H4 (cell line): ENCODE results near the gene CACNA1B. TPM values are rescaled to one million over a fixed set of nuclear protein-coding genes. Genes with fewer than 3 reads are reported as not detected.

Source experiments
- DNase-seq: peaks from one replicate; pipeline ENCODE4 v3.0.0-alpha.2; 2015; ENCODE audit warnings: low spot score
- total RNA-seq: library from RNA; depleted of rRNA; stranded (reverse); fragments of >200 nt; shearing (Covaris generic); gene quantifications from 2 replicates; pipeline ENCODE4 v1.2.3, GENCODE V29; 2014

CACNA1B gene
- total RNA-seq, 1 experiment from 2014 or later, result not detected

DNA sequence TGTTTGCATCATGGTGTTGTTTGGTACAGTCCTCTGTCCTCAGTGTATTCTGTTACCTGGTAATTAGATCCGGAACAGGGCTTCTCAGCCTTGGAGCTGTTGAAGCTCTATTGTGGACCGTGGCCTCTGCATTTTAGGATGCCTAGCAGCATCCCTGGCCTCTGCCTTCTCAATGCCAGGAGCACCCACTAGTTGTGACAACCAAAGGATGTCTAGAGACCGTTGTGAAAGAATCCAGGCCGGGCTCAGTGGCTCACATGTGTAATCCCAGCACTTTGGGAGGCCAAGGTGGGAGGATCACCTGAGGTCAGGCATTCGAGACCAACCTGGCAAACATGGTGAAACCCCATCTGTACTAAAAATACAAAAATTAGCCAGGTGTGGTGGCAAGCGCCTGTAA, 159.6 kb downstream of the CACNA1B start:
- no peak for DNase-seq

DNA sequence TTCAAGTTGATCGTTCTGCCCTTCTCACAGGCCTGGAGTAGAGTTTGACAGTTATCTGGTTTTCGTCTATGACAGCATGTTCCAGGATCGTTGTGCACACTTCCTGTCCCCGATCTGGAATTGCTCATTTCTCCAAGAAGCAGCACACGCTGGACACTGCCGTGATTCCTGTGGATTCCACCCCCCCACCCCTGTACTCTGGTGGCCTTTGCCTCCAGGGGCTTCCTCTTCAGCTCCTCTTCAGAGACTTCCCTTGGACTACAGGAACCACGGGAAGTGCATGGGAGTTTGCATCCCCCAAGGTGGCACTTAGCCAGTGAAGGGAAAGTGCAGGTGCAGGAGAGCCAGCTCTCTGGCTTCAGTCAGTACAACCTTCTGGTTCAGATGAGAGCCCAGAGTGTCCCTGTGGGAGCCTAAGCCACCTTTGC, 160.7 kb downstream of the CACNA1B start:
- DNase-seq, result no peak

GRCh38 chr9:138040446-138041430, 163.2 kb downstream of the CACNA1B start:
- no peak for DNase-seq

DNA sequence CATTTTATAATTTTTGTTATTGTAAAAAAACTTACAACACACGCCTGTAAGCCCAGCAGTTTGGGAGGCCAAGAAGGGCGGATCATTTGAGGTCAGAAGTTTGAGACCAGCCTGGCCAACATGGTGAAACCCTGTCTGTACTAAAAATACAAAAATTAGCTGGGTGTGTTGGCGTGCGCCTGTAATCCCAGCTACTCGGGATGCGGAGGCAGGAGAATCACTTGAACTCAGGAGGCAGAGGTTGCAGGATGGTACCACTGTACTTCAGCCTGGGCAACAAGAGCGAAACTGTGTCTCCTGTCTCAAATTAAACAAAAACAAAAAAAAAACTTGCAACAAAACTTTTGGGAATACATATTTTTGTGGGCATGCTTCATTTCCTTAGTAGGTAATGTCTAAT, 164.6 kb downstream of the CACNA1B start:
- no peak for DNase-seq

- no peak for DNase-seq
Observed at GRCh38 chr9:138042640-138043039, 165.1 kb downstream of the CACNA1B start.

- no peak for DNase-seq
Observed at GRCh38 chr9:138043061-138043410, 165.5 kb downstream of the CACNA1B start.

GRCh38 chr9:138043411-138044345, 166.1 kb downstream of the CACNA1B start:
- DNase-seq, result no peak

GRCh38 chr9:138044485-138045383, 167.2 kb downstream of the CACNA1B start:
- DNase-seq, result no peak

DNA sequence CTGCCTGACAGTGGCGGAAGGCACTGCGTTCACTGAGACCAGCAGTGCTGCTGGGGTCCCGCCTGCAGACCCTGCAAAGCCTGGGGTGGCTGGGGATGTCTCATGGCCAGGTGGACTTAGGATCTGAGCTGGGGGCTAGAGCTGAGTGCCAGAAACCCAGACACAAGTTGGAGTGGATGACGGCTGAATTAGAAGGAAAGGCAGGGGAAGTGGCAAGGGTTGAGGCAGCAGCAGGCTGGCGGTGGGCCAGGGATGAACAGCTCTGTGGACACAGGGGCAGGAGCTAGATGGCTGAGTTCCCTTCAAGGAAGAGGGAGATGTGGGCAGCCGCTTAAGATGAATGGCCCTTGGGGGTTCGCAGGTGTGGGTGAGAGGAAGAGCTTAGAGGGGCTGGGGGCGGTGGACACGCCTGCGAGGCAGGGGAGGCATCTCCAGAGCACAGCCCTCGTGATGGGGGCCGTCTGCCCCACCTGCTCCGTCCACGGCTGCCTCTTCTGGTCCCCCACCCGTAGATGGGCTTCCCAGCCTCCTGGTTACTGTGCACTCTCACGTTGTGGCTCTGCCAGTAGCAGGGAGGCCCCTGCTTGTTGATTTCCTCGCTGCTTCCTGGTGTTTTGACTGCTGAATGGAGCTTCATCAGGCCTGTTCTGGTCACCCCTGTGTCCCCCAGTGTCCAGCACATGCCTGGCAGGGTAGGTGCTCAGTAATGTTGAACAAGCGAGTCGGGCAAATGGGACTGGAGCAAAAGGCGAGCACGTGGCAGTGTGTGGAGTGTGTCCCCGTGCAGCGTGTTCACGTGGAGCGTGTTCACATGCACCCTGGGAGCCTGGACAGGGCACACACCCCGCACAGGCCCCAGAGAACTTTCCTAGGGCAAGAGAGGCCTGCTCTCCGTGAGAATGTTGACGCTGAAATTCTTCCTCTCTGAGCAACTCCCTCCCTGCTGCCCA, 168.2 kb downstream of the CACNA1B start:
- DNase-seq, result no peak

DNA sequence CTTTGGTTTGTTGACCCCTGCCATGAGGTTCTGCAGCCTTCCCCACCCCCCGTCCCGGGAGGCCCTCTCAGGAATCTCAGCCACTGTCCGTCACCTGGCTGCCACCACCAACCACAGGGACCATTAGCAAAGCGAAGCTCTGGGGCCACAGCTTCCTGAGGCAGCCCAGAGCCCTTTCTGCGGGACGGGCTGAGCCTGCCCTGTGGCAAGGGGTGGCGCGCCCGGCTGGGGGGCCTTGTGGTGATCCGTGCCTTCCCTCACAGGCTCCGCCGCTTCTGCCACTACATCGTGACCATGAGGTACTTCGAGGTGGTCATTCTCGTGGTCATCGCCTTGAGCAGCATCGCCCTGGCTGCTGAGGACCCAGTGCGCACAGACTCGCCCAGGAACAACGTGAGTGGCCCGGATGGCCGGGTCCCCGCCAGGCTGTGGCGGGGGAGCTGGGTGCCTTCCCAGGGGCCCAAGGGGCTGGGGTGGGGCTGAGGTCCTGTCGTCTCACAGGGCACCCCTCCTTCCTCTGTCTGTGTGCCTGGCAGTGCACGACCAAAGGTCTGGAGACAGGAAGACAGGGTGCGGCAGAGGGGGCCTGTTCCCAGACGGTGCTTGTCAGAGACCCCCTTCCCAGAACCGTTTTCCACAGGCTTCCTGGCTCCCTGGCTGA, 169.2 kb downstream of the CACNA1B start:
- no peak for DNase-seq

- DNase-seq, result no peak
Observed at GRCh38 chr9:138047469-138048040, 170.0 kb downstream of the CACNA1B start.

- DNase-seq, result no peak
Observed at GRCh38 chr9:138048184-138048583, 170.6 kb downstream of the CACNA1B start.

DNA sequence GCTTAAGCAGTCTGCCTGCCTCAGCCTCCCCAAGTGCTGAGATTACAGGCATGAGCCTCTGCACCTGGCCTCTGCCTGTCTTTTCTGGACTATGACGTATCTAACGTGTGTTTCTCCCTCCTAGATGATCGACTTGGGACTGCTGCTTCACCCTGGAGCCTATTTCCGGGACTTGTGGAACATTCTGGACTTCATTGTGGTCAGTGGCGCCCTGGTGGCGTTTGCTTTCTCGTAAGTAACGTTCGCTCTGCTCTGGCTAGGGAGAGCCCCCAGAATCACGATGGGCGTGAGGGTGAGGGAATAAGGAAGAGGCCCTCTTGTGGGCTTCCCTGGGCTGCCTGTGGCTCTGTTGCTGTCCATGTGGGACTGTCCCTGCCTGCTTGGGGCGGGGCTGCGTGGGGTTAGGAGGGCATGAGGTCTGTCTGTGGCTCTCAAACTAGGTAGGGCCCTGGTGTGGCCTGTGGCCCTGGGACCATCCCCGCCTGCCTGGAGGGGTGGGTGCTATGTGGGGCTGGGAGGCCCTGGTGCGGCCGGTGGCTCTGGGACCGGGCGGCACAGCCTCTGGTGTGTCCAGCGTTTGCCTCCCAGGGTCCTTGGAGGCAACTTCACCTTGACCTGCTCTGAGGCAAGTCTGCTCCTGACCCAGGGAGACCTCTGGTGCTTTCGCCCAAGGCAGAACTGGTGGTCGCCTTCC, 171.7 kb downstream of the CACNA1B start:
- no peak for DNase-seq

DNA sequence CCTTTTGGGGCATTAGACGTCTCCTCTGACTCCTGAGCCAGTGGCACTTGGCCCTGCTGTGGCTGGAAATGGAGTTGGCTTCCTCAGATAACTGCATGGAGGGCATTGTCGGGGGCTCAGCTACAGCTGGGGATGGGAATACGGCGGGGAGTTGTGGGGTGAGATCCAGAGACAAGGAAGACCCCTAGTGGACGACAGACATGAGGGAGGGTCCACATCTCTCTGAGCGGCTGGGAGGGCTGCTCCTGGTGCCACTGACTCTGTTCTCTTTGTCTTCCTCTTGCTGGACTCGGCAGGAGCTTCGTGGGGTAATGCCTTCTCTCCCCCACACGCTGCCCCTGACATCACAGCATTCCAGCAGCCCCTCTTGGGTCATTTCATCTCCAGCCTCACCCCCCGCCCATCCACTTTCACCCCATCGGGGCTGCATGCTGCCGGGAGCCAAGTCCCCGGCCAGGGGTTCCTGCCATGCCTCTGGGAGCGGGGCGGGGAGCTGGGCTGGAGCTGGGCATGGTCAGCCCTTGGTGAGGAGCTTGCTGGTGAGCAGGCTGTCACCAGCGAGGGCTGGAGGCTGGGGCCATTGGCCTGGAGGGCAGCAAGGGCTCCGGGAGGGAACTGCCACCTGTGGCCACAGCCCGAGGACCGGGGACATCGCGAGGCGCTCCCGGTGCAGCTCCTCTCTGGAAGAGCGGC, 172.3 kb downstream of the CACNA1B start:
- no peak for DNase-seq

DNA sequence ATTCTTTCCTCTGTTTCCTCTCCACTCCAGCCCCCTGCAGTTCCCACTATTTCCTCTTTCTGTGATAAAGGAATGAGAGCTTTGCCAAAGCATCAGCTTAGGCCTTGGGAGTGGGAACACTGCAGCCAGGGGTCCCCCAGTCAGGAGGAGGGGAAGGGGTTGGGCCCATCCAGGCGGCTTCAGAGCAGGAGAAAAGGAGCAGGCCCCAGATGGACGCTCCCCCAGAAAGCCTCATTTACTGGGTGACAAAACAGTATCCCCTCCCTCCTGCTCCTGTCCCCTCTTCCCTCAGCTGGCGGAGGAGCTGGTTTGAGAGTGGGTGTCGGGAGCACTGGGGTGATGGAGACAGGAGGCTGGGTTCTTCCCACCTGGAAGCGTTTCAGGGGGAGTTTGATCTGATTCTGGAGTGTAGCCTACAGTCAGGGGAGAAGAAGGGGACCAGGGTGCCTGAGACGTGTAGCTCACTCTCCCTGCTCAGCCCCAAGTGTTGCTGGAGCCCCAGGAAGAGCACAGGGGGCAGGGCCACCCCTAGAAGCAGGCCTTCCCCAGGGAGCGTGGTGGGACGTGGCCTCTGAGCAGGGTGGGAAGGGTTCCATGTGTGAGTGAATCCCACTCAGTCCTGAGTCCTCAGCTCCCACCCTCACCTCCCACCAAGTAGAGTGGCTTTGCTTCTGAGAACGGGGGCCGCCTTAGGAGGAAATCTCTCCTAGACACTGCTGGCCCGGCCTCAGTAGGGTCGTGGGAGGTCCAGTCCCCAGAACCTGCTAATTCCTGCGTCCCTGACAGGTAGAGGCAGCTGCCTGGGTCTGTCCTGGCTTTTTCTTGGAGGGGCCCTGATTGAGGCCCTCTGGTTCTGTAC, 173.1 kb downstream of the CACNA1B start:
- DNase-seq, result no peak

- no peak for DNase-seq
Observed at GRCh38 chr9:138051586-138052321, 174.2 kb downstream of the CACNA1B start.

DNA sequence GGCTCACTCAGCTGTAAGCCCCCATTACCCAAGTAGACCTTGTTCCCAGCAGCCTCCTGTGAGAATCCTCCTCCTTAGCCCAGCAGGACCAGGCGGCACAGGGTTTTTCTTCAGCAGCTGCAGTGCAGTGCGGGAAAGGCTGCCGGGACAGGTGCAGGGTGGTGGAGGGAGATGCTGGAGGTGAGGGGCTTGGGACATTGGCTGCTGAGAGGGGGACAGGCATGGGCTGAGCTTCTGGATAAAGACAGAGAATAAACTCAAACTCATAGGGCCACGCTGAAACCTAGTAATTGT, 174.7 kb downstream of the CACNA1B start:
- no peak for DNase-seq
